ENCODE measurements around the gene ACAD8.

DNA sequence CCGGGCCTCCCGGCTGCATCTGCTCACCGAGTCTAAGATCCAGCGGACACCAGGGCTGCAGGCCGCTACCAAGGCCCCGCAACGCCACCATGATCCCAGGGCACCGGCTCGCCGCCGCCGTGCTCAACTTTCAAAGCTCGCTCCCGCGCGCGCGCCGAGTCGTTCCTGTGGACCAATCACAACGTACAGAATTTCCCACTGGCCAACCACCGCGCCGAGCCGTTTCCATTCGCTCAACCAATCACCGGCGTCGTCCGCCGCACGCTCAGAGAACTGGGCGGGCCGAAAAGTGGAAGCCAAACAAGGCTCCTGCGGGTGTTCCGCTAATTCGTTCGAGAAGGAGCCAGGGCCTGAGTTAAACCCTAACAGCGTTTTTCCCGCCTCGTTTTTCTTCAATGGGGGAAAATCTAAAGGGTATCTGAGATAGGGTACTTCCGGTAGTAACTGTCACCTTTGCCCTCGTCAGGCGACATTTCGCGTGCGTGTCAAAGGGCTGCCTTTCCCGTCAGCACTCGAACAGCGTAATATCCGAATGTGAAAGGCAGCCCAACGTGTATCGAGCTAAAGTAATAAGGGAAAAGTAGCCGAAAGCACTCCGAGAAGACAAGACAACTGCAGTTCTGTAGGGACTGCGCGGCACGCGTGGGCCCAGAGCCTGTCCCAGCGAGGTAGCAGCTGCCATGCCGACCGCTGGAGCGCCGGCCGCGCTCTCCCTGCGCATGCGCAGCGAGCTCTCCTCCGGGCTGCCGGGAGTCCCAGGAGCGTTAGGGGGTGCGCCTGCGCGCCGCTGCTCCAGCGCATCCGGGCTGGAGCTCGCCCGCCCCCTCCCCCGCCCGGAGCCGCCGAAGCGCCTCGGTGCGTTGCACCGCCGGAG is 29.3 kb upstream of the ACAD8 start, which contains the start of the genes NCAPD3 and VPS26B:
- TF ChIP-seq PATZ1 (CRISPR knock-in tag; IDR thresholded peaks at IDR 0.05; ENCODE audit: borderline replicate concordance) (no peak), ISL1 (CRISPR knock-in tag; IDR thresholded peaks at IDR 0.05) (no peak), ZNF565 (CRISPR knock-in tag; conservative IDR thresholded peaks at IDR 0.05; ENCODE audit: low read depth) (no peak), BACH2 (CRISPR knock-in tag; IDR thresholded peaks at IDR 0.05; ENCODE audit: borderline replicate concordance) (no peak), PPARA (CRISPR knock-in tag; IDR thresholded peaks at IDR 0.05; ENCODE audit: borderline replicate concordance) (no peak), RARB (CRISPR knock-in tag; IDR thresholded peaks at IDR 0.05) (no peak), ZFP30 (CRISPR knock-in tag; IDR thresholded peaks at IDR 0.05) (no peak), ZC3H10 (CRISPR knock-in tag; IDR thresholded peaks at IDR 0.05) (no peak), ZNF8 (CRISPR knock-in tag; IDR thresholded peaks at IDR 0.05) (no peak), TCF4 (CRISPR knock-in tag; IDR thresholded peaks at IDR 0.05; ENCODE audit: borderline replicate concordance) (no peak), ARNTL (CRISPR knock-in tag; IDR thresholded peaks at IDR 0.05; ENCODE audit: borderline replicate concordance, low read depth) (no peak)
- TF ChIP-seq, protein P1, sequence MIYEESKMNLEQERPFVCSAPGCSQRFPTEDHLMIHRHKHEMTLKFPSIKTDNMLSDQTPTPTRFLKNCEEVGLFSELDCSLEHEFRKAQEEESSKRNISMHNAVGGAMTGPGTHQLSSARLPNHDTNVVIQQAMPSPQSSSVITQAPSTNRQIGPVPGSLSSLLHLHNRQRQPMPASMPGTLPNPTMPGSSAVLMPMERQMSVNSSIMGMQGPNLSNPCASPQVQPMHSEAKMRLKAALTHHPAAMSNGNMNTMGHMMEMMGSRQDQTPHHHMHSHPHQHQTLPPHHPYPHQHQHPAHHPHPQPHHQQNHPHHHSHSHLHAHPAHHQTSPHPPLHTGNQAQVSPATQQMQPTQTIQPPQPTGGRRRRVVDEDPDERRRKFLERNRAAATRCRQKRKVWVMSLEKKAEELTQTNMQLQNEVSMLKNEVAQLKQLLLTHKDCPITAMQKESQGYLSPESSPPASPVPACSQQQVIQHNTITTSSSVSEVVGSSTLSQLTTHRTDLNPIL (CRISPR knock-in tag; IDR thresholded peaks at IDR 0.05; ENCODE audit: low read depth): no peak
- TF ChIP-seq, protein P2, sequence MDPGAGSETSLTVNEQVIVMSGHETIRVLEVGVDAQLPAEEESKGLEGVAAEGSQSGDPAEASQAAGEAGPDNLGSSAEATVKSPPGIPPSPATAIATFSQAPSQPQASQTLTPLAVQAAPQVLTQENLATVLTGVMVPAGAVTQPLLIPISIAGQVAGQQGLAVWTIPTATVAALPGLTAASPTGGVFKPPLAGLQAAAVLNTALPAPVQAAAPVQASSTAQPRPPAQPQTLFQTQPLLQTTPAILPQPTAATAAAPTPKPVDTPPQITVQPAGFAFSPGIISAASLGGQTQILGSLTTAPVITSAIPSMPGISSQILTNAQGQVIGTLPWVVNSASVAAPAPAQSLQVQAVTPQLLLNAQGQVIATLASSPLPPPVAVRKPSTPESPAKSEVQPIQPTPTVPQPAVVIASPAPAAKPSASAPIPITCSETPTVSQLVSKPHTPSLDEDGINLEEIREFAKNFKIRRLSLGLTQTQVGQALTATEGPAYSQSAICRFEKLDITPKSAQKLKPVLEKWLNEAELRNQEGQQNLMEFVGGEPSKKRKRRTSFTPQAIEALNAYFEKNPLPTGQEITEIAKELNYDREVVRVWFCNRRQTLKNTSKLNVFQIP (CRISPR knock-in tag; IDR thresholded peaks at IDR 0.05; ENCODE audit: borderline replicate concordance, low read depth): no peak
- TF ChIP-seq, protein P3, sequence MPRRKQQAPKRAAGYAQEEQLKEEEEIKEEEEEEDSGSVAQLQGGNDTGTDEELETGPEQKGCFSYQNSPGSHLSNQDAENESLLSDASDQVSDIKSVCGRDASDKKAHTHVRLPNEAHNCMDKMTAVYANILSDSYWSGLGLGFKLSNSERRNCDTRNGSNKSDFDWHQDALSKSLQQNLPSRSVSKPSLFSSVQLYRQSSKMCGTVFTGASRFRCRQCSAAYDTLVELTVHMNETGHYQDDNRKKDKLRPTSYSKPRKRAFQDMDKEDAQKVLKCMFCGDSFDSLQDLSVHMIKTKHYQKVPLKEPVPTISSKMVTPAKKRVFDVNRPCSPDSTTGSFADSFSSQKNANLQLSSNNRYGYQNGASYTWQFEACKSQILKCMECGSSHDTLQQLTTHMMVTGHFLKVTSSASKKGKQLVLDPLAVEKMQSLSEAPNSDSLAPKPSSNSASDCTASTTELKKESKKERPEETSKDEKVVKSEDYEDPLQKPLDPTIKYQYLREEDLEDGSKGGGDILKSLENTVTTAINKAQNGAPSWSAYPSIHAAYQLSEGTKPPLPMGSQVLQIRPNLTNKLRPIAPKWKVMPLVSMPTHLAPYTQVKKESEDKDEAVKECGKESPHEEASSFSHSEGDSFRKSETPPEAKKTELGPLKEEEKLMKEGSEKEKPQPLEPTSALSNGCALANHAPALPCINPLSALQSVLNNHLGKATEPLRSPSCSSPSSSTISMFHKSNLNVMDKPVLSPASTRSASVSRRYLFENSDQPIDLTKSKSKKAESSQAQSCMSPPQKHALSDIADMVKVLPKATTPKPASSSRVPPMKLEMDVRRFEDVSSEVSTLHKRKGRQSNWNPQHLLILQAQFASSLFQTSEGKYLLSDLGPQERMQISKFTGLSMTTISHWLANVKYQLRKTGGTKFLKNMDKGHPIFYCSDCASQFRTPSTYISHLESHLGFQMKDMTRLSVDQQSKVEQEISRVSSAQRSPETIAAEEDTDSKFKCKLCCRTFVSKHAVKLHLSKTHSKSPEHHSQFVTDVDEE (CRISPR knock-in tag; IDR thresholded peaks at IDR 0.05): no peak

Data from SK-N-SH treated with all-trans-retinoic acid at 6 μM for 48 hours (cell line).